HG03439 (cell line): ENCODE results near the gene ZNF280D.

Experiments used
- ATAC-seq: cut with Tn5 transposase; IDR thresholded peaks from one replicate; pipeline ENCODE4 v1.9.1; 2021; ENCODE audit warnings: mild to moderate bottlenecking, moderate library complexity; ENCODE audit not compliant: unreplicated experiment

Gene ZNF280D

DNA sequence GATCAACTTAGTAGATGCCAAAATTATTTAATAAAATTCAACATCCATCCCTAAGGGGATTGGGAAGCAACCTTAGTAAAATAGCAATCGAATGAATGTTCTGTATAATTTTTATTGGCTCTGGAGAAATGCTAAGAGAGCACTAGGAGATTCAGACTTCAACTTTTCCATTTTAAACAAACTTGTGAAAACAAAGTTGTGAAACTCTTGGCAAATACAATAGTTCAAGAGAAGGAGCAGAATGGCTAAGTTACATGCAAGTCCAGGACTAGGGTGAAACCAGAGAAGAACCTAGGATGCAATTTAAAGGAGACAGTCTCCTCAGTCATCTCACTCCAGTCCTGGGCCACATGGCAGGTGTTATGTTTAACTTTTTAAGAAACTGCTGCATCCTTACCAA lies 16.7 kb upstream of the ZNF280D start:
- no peak for ATAC-seq

GRCh38 chr15:56744701-56745683 lies 11.7 kb upstream of the ZNF280D start:
- ATAC-seq = no peak

DNA sequence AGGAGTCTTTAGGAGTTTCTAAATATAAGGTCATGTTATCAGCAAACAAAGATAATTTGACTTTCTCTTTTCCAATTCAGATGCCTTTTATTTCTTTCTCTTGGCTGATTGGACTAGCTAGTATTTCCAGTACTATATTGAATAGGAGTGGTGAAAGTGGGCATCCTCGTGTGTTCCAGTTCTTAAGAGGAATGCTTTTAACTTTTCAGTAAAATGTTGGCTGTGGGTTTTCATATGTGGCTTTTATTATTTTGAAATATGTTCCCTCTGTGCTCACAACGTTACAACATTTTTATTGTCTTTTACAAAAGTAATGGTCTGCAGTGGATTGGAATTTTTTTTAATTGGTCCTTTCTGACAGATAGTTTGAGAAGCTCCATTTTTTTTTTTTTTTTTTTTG lies 8.2 kb upstream of the ZNF280D start:
- no peak for ATAC-seq

DNA sequence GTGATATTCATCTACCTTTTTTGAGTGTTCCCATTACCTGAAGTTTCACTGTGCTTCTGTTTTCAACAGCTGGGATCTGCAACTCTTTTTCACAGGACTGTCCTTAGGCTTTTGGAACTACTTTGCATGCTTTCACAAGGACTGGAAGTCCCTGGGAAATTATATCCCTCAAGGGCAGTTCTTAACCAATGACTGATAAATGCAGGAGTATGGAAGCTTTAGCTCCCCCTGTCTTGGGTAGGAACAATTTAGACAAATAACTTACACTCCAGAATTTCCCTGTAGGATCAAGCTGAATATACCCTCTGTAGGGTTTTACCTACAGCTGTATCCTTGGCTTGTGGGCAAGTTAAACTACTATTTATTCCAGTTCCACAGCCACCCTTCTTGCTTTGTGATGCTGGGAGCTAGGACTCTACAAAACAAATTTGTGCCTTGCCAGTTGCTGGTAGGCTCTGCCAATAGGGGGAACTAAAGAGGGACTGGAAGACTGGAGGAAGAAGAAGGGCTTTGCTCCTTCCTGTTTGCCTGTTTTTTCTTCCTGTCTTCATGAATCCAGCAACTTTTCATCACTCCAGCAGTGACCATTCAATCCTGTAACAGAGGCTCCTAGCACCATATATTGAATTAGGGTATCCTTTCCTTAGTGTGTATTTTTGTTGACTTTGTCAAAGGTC lies 6.8 kb upstream of the ZNF280D start:
- no peak for ATAC-seq

DNA sequence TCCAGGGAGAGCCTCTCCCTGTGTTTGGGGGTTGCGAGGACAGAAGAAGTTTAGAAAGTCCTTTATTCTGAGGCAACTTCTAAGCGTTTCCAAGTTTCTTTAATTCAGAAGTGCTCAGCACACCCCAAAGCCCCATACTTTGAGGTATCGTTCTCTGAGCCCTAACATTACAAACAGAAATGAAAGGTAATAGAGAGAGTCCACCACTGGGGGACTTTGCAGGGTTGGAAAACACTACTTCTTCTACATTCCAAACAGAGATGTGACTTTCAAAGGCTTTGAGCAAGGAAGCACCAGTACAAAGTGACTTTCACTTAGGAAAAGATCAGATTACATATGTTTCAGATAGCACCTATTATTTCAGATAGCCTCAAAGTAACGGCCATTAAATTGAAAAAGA lies 6.2 kb upstream of the ZNF280D start:
- ATAC-seq = no peak

- no peak for ATAC-seq
Observed at GRCh38 chr15:56737791-56738190, 4.5 kb upstream of the ZNF280D start.

DNA sequence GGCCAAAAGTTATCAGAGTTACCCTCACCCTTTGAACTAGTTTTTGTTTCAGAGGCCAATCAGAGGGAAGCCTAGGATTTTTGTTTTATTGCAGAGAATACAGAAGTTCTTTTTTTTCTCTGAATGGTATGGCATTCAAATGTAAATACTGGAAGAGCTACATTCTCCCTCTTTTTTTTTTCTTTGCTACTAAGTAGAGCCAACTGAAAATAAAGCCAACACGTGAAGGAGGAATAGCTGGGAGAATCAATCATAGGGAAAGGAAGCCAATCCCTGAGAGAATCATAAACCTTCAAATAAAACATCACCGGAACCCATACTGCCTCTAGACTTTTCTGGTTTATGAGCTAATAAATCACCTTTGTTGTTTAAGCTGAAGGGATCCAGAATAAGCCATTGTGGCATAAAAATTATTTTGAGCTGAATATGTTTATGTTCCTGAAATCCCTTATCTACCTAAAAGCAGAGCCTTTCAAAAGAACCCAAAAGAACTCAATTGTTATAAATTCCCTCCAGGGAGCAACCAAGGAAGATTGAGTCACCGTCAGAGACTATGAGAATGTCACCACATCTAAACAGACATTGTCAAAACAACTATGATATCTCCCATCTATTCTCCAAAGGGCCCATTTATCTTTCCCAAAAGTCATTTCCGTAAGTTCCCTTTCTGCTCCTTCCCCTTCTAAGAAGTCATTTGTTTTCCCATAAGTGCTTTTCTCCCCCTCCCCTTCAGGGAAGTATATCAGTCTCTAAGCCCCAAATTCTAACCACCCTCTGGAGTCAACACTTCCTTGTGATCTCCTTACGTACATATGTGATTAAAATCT lies 3.8 kb upstream of the ZNF280D start:
- no peak for ATAC-seq

- ATAC-seq = no peak
Observed at GRCh38 chr15:56736308-56736707, 3.0 kb upstream of the ZNF280D start.

DNA sequence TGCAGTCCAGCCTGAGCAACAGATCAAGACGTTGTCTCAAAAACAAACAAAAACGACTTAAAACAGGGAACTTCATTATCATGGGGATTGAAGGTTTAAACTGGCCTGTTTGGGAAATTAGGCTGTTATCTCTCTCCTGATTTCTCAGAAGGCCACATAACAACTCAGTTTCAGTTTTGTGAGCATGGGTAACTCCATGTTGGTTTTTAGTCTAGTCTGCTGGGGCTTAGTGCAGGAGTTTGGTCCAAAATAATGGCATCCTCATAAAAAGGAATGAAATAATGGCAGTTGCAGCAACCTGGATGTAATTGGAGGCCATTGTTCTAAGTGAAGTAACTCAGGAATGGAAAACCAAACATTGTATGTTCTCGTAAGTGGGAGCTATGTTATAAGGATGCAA lies 2.3 kb upstream of the ZNF280D start:
- no peak for ATAC-seq

GRCh38 chr15:56734013-56734635 lies 815 bp upstream of the ZNF280D start:
- no peak for ATAC-seq

DNA sequence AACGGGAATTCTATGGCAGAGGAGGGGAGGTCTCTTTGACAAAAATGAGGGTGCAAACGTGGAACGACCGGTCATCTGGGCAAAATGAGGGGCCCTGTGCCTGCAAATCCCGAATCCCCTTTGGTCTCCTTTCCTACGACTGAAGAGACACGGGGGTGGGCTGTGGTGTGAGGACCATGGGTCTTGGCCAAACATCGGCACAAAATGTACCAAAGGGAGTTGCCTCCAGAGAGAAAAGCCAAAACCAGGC lies 498 bp downstream of the ZNF280D start:
- ATAC-seq = no peak

GRCh38 chr15:56732135-56732885 lies 999 bp downstream of the ZNF280D start:
- no peak for ATAC-seq

DNA sequence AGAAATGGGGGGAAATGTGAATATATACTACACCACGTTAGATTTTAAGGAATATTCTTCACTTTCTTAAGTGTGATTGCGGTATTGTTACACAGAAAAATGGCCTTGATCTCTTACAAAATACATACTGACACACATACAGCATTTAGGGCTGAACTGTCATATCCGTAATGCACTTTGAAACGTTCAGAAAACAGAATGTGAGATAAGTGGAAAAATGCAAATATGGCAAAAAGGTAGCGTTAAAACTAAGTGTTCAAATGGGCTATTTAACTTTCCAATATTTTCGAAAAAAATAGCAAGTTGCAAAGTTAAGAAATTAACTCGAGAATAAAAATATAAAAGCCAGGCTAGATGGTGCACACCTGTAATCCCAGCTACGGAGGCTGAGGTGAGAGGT lies 1.8 kb downstream of the ZNF280D start:
- no peak for ATAC-seq

DNA sequence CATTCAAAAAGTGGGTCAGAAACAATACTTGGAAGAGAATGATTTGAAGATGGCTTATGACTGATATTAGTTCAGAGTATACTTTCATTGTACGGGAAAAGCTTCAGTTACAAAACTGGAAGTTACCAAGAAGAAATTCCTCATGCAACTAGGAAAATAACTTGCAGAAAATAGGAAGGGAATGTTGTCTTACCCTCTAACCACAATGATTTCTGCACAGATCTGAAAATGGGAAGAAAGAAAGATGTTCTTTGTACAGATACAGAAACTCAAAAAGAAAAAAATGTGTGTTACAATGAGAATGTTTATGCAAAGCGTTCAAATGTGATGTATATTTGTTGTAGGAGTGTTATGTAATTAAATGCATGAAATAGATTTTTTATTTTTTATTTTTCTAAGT lies 3.7 kb downstream of the ZNF280D start:
- ATAC-seq = no peak

DNA sequence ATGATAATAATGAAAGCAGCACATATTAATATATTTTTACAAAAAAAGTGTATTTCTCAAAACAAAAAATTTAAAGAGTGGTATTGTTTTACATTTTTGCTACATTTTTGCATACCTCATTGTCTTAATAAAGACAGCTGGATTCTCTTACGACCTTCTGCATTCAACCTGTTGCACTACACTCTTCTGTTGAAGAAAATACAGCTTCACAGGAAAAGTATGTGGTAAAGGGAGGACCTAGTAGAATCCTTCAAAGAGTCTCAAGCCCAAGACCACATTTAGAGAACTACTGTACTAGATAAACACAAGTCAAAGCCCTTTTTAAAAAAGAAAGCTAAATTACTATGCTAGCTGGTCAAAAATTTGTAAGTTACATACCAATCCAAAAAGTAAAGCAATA lies 7.9 kb downstream of the ZNF280D start:
- ATAC-seq = no peak

DNA sequence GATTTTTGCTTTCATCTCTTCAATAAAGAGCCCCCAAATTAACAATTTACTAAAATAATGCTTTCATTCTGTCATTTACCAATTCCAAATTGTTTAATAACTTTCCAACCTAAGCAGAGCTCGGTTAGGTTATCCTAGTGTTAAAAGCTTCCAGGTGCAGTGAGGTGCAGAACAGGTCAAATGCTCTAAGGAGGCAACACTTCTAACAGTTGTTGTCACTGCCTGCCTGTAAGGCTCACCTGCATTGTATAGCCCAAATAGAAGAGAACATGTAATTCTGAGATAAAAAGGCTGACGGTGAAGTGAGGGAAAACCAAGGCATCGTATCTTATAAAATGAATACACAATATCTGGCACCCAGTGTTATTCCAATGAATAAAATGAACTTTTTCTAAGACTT lies 9.1 kb downstream of the ZNF280D start:
- no peak for ATAC-seq

GRCh38 chr15:56723787-56724186 lies 9.5 kb downstream of the ZNF280D start:
- no peak for ATAC-seq

DNA sequence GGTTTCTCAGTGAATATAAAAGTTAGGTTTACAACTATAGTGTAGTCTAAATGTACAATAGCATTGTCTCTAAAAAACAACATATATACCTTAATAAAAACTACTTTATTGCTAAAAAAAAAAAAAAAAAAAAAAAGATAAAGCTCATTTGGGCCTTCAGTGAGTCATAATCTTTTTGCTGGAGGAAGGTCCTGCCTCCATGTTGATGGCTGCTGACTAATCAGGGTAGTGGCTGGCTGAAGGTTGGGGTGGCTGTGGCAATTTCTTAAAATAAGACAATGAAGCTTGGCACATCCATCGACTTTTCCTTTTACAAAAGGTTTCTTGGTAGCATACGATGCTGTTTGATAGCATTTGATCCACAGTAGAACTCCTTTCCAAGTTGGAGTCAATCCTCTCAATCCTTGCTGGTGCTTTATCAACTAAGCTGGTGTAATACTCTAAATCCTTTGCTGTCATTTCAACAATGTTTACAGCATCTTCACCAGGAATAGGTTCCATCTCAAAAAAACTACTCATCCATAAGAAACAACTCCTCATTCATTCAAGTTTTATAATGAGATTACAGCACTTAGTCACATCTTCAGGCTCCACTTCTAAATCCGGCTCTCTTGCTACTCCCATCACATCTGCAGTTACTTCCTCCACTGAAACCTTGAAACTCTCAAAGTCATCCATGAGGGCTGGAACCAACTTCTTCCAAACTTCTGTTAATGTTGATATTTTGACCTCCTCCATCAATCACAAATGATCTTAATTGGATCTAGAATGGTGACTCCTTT lies 13.3 kb downstream of the ZNF280D start:
- ATAC-seq = no peak

- no peak for ATAC-seq
Observed at GRCh38 chr15:56719021-56719612, 14.2 kb downstream of the ZNF280D start.
